HG03442 (cell line): ENCODE results near the gene NPC1.
"Not testable (repeated sequence)": the region's sequence is repeated elsewhere in the genome, so short reads cannot be mapped to it uniquely, and the experiment has no call there.

Experiments used
- ATAC-seq: cut with Tn5 transposase; IDR thresholded peaks from one replicate; pipeline ENCODE4 v1.9.1; 2021; ENCODE audit warnings: mild to moderate bottlenecking, moderate library complexity; ENCODE audit not compliant: unreplicated experiment

The NPC1 gene

DNA sequence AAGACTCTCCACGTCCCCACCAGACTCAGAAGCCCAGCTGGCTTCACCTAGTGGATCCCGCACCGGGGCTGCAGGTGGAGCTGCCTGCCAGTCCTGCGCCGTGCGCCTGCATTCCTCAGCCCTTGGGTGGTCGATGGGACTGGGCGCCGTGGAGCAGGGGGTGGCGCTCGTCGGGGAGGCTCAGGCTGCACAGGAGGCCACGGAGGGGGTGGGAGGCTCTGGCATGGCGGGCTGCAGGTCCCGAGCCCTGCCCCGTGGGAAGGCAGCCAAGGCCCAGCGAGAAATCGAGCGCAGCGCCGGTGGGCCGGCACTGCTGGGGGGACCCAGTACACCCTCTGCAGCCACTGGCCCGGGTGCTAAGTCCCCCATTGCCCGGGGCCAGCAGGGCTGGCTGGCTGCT is 8.8 kb downstream of the NPC1 start:
- ATAC-seq, result not testable (repeated sequence)

DNA sequence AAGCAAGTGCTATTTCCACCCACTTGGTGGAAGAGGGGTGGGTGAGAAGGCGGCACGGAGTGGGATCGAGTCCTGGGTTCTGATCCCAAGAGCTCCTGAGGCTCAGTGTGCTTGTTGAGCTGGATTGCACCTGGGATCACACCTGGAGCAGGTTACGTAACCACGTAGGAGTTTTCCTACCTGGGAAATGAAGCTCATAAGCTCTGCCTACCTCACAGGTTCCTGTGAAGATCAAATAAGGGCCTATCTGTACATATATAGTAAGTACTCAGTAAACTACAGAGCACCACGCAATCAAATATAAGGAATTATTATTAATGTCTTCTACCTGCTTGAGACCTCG is 11.0 kb downstream of the NPC1 start:
- ATAC-seq, result no peak

DNA sequence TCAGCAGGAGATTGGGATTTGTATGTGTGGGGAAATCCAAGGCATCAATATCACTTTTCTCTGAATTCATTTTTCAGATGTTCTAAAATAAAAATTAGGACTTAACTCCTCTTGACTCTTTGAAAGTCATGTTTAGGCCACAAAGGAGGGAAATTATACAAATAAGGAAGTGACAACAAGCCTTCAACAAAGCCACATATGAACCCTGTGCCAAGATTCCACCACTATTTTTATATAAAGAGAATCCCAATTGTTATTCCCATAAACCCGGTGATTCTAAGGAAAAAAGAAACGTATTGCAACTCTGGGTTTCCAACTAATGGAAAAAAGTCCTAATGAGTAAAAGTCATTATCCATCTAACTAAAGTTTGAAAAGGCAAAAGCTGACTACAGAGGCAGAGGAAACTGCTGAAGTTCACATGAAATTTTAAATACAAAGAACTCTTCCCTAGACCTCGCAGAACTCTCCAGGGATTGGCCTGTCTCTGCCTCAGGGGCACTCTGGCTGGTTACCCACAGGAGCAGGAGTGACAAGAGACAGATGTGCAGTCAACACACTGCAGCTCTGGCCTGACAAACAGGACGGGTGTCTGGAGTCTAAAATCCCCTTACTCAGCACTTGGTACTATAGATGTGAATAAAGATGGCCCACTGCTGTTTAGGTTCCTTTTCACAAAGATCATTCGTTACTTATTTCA is 11.5 kb downstream of the NPC1 start:
- no peak for ATAC-seq

DNA sequence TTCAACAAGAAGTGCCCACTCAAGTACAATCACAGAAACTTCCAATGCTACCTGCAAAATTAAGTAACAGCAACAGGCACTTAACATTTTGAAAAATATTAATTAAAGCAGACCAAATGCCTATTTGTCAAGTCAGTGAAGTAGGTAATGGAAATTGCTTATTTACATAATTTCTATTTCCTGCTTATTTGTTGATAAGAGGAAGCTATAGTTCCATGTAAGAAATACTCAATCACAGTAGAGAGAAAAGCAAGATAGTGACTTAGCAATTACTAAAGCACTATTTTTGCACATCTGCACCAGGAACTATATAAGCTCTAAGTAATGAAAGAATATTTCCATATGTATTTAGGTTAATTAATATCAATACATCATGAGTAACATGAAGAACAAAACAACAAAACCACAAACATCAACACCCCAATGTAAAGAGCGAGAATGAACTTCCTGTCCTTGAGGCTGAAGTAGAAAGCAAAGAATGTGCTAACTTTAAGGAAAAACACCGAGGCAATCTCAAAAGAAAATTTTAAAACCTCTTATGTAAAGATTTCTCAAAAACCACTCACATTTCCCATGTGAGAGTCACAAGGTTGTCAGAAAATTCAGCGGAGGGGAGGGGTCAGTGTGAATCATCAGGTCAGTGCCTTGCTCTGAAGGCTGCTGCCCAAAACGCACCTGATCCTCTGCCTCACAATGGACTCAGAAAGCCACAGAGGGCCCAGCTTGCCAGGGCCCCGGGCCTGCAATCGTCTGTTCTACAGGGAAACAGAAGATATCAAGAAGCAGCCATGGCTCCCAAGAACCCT is 12.5 kb downstream of the NPC1 start:
- no peak for ATAC-seq

DNA sequence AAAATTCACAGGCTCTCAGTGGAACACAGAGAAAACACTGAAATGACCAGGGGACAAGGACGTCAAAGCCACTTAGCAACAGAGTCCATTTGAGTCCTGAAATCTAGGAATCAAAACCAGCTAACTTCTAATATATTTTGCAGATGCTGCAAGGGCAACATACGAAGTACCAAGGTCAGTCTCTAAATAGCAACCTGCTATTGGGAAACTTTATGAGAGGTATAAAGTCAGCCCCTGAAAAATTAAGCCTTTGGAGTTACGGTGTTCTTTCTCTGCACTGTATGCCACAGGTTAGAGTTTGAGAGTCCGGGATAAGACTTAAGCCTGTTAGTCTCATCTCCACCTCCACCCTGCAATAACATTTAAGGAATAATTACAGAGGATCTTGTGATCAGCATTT is 13.3 kb downstream of the NPC1 start:
- no peak for ATAC-seq

DNA sequence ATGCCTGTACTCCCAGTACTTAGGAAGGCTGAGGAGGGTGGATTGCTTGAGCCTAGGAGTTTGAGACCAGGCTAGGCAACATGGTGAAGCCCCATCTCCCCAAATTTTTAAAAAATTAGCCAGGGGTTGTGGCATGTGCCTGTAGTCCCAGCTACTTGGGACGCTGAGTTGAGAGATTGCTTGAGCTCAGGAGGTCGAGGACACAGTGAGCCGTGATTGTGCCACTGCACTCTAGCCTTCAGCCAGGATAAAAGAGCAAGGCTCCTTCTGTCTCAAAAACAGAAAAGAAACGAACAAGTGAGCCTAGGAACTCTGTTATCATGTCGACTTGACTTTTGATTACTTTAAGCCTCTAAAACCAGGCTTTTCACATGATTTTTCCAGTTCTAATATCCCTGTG is 13.7 kb downstream of the NPC1 start:
- ATAC-seq, result no peak

DNA sequence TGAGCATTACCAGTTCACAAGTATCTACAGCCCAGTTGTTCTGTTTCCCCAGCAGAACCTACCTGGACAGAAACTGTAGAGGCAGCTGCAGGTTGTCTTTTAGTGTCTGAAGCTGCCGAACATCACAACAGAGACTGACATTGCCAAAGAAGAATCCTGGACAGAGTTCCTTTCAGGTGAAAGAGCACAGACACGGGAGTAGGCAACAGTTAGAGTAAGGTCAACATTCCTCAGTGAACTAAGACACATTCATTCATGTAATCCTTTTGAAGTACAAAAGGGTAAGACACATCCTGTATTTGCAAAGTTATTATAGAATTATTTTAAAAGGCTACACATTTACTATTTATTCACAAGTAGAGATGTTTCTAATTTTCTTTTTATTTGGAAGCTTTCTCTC is 14.3 kb downstream of the NPC1 start:
- ATAC-seq, result no peak

DNA sequence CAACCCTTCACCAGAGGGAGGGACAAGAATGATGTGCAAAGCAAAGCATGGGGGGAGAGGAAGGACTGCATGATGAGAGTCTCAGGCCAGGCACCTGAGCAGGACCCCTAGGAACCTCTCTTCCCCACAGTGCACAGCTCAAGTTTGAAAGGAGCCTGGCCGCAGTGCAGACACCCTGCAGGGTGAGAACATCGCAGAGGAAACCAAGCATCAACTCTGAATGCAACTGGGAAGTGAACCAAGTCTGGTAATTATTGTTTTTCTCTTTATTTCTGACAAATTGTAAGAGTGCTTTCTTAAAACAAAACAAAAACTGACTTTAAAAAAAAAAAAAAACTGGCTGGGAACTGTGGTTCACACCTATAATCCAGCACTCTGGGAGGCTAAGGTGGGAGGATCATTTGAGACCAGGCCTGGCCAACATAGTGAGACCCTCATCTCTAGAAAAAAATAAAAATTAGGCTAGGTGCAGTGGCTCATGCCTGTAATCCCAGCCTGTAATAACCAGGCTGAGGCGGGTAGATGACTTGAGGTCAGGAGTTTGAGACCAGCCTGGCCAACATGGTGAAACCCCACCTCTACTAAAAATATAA is 15.3 kb downstream of the NPC1 start:
- ATAC-seq, result no peak

DNA sequence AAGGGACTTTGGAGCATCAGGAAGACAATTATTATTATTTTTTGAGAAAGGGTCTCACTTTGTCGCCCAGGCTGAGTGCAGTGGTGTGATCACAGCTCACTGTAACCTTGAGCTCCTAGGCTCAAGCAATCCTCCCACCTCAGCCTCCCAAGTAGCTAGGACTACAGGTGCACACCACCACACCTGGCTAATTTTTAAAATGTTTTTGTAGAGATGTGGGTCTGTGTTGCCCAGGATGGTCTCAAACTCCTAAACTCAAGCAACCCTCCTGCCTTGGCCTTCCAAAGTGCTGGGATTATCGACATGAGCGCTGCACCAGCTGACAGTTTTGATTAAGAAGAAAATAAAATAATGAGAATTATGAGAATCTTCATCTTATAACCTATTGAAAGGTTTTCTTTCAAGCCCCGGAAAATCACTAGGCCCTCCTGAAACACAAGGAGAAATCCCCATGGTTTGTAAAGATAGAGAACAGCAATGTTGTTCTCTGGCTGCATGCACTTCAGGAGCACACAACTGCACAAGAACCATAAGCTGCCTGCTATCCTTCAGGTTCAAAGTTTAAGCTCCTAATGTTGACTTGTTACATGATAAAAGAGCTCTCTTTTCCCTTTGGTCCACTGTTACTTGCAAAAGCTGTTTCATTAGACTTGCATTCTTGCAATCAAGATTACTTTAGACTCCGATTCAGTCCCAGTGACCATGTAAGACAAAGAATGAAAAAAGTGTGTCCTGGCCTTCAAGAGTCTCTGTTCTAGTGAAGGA is 16.8 kb downstream of the NPC1 start:
- no peak for ATAC-seq

DNA sequence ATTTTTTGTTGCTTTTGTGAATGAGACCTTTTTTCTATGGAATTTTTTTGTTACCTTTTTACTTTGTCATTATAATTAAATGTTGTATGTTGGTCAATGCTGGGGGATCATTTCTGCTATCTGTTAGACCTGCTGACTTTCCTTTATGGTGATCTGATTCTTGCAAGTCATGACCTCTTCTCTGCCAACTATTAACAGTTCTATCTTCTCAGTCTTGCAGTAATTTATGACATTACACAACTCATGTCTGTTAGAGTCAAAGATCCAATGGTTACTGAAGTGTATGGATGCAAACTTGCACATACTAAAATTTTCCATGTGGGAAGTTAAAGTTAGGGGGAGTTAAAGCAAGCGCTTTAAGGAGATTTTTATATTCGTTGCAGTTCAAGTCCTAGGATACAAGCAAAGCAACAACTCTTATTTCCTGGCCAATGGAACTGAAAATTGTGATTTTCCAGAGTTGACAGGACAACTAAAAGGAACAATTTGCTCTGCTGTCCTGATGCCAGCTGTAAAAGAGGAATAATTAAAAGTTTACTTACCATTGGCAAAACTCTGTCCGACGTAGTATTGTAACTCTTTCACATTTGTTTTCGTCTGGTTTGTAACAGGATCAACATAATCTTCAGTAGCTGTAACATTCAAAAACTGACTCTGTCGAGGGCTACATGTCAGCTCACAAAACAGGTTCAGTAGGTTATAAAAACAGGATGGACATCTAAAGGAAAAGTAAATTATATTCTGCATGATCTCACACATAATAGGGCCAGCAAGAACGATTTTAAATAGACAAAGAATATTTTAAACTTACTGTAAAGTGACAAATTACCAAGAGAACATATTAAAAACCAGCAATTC is 17.8 kb downstream of the NPC1 start:
- no peak for ATAC-seq

DNA sequence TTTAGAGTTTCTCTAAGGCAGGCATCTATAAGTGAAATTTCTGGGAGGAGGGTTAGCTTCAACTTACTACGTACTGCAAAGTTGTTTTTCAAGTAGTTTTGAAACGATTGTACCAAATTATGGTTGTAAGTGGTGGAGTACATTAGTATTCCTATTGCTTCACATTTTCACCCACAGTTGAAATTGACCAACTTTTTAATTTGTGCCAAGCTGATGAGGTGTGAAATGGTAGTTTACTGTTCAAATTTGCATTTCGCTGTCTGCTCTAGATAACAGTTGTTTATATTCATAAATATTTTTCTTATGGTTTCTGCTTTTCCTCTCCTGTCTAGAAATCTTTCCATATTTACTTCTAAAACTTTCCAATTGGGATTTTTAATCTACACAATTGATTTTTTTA is 18.6 kb downstream of the NPC1 start:
- ATAC-seq, result no peak

DNA sequence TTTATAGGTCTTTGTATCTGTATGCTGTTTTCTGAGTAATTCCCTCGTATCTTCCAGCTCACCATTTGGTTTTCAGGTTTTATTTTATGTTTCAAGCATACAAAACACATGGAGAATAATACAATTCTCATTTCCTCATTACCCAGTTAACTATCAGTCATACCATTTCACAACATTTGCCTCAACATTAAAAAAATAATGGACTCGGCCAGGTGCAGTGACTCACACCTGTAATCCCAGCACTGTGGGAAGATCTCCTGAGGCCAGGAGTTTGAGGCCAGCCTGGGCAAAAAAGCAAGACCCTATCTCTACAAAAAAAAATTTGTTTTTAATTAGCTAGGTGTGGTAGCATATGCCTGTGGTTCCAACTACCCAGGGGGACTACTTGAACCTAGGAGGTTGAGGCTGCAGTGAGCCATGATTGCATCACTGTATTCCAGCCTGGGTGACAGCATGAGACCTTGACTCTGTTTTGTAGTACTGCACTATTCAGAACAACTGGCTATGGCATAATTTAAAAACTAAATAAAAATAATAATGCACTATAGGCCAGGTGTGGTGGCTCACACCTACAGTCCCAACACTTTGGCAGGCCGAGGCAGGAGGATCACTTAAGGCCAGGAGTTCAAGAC is 20.3 kb downstream of the NPC1 start:
- ATAC-seq, result no peak

DNA sequence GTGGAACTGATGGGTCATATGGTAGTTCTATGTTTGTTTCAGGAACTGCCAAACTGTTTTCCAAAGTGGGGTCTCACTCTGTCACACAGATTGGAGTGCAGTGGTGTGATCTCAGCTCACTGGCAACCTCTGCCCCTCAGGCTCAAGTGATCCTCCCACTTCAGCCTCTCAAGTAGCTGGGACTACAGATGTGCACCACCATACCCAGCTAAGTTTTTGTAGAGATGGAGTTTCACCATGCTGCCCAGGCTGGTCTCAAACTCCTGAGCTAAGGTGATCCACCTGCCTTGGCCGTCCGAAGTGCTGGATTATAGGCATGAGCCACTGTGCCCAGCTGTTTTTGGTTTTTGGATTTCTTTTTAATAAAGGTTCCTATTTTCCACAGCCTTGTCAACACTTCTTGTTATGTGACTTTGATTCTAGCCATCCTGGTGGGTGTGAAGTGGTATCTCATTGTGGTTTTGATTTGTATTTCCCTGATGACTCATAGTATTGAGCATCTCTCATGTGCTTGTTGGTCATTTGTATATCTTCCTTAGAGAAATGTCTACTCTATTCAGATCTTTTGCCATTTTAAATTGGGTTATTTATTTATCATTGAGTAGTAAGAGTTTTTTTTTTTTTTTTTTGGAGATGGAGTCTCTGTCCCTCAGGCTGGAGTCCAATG is 22.8 kb downstream of the NPC1 start:
- ATAC-seq, result no peak

DNA sequence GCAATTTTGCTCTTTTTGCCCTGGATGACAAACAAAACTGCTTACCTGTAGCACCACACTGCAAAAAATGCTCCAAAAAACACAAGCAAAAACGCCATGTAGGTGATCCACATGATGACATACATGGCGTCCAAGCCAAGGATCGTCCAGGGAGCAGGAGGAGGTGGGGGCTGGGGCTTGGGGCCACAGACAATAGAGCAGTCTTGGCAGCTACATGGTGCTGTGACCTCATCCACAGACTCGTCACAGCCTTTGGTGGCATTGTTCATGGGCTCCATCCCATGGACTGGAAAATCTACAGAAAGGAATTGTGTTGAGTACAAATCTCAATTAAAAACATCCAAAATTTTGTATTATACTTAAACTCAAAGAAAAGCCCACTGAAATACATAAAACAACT is 26.1 kb downstream of the NPC1 start:
- ATAC-seq, result no peak

DNA sequence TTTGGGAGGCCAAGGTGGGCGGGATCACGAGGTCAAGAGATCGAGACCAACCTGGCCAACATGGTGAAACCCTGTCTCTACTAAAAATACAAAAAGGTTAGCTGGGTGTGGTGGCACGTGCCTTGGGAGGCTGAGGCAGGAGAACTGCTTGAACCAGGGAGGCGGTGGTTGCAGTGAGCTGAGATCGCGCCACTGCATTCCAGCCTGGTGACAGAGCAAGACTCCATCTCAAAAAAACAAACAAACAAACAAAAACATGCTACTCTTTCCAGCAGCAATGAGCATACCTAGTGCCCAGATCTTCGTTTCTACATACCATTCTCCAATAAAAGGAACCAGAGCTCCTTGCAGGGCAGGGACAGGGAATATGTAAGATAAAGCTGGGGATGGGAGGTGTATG is 28.8 kb downstream of the NPC1 start:
- ATAC-seq, result not testable (repeated sequence)

DNA sequence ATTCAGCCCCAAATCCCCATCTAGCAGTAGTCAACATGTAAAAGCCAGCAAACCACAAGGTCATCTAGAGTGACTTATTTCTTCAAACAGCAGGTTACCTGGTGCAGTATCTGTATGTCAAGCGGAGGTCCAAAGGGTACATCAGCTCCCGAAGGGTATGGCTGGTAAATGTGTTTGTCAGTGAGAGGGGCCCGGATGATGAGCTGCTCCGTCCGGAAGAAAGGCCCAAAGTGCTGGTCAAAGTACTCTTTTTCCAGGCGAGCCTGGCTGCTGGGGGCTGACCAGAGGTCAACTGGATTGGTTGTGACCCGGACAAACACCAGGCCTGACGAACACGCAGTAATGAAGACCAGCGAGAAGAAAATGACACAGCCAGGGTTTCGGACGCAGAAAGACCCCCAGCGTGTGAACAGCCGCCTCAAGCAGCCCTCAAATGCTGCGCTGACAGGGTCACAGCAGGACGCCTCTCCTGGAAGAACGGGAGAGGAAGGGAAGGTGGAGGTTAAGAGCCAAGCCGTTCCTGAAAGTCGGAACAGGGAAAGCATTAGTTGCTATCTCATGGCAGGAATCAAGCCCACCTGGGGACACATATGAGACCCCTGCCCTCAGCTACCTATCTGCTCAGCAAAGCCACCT is 30.0 kb downstream of the NPC1 start:
- no peak for ATAC-seq

DNA sequence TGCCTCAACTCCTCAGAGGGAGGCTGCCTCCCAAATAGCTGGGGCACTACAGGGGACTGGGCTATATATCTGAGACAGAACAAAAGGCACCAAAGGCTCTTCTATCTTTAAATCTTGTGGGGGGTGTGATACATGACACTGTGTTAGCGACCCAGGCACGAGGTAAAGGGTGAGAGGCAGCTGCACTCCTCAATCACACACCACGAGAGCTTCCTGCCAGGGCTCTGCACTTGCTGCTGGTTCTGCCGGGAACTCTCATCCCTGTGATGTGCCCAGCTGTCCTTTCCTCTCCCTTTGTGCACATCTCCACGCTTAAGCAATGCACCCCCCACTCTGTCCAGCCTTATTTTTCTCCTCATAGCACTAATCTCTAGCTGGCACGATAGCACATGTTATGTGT is 32.4 kb downstream of the NPC1 start:
- no peak for ATAC-seq

DNA sequence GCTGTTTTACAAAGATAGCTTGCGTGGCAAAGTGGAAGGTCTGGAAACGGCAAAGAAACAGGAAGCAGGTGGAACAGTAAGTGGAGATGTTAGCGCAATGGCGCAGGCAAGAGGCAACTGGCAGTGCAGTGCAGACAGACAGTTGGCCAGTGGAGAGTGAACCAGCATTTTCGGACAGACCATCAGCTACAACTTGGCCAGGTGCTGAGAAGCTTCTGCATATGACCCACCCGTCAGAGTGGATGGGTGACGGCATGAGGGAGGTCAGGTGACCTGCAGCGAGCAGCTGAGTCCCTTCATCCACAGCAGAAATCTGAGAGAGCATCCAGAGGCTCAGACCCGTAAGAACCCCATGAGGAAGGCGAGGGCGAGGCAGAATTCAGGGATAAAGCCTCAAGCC is 33.8 kb downstream of the NPC1 start:
- no peak for ATAC-seq

DNA sequence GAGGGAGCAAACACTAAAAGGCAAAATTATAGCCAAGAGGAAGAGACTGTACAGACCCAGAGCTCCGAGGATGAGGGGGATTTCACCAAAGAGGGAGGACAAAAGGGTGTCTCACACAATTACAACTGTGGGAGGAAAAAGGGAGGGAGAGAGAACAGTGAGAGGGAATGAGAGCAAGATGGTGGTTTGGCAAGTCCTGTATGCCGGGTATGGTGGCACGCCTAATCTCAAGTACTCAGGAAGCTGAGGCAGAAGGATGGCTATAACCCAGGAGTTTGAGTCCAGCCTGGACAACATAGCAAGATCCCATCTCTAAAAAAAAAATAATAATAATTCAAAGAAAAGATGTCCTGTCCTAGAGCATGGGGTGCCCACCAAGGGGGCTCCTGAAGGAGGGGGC is 34.3 kb downstream of the NPC1 start:
- ATAC-seq, result no peak
